ENCODE results near the gene ZNF558.
"Not testable (repeated sequence)": the region's sequence is repeated elsewhere in the genome, so short reads cannot be mapped to it uniquely, and the experiment has no call there.

The ZNF558 gene

DNA sequence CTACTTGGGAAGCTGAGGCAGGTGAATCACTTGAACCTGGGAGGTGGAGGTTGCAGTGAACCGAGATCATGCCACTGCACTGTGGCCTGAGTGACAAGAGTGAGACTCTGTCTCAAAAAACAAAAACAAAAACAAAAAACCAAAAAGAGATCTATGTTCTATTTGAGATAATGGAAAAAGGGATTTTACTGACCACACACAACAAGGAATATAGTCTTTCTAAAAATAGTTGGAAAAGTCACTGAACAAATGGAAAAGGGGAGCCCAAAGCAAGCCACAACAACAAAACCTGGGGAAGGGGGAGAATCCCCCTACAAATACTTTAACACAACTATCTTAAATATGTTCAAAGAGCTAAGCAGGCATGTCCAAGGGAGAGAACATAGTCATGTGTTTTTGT, 37.3 kb downstream of the ZNF558 start:
- no peak for DNase-seq (ENCODE audit: low spot score)

GRCh38 chr19:8773587-8773986, 58.5 kb downstream of the ZNF558 start:
- not testable (repeated sequence) for DNase-seq (ENCODE audit: low spot score)

DNA sequence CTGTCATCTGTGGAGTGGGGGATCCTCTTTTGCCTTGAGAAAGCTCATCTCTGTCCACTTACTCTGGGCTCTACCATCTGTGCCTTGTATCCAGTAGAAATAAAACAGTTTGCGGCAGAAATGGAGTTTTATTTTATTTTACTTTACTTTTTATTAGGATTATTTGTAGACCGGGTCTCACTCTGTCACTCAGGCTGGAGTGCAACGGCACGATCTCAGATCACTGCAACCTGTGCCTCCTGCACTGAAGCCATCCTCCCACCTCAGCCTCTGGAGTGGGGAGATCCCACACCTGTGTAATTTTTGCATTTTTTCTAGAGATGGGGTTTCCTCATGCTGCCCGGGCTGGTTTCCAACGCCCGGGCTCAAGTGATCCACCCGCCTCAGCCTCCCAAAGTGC, 62.8 kb downstream of the ZNF558 start:
- not testable (repeated sequence) for DNase-seq (ENCODE audit: low spot score)

- not testable (repeated sequence) for DNase-seq (ENCODE audit: low spot score)
These were observed 64.8 kb downstream of the ZNF558 start for GRCh38 chr19:8767257-8767656.
